Measurements from ENCODE around the gene PNKP.

Gene PNKP

DNA sequence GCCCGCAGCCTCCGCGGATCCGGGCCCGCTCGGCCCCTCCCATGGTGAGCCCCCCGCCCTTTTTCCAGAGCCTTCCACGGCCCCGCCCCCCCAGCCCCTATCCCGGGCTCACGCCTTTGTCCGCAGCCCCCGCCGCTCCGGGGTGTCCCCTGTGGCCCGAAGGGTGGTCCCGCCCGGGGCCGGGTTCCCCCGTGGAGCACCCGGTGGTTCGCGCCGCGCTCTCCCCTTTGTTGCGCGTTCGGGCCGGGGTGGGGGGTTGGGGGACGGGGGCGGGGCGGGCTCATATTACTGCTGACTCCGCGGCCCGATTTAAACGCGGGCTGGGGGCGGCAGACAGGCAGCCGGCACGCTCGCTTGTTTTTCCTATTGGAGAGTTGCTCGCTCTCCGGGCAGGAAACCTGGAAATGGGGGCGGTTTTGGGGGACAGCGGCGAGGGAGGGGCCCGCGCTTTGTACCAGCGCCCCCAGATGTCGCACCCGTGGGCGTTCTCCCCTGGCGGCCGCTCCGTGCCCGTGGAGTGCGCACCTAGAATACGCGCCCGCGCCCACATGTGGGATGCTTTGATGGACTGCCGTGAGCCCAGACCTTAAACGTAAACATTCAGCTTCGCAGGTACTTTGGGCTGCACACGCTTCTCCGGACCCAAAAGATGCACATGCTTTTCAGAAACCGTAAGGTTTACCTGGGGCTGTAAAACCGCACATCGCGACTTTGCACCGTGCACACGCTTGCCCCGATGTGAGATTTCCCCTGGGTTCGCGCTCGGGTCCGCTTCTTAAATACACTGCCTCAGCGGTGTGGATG, 15.7 kb downstream of the PNKP start:
- no peak for TF ChIP-seq CTCF (IDR thresholded peaks at IDR 0.05; ENCODE audit: insufficient read depth, low read length, missing control alignments)
- H3K4me3 ChIP-seq (ENCODE audit: low read depth, low read length): peak overlapping the region; percentile 85
- POLR2A ChIA-PET: interaction anchor here (0.8 to 1.6 kb wide), 3 partner anchors 25 to 175 kb away, joined by 3 to 5 read pairs (median 4); partner anchors contain the start of genes AKT1S1, MED25 and TBC1D17
- DNase-seq (ENCODE audit: low read depth, low spot score): no peak
- CTCF ChIA-PET: interaction anchor here (1.2 kb wide), 1 partner anchor 12 kb away, joined by 4 read pairs; no protein-coding TSS in a partner anchor

DNA sequence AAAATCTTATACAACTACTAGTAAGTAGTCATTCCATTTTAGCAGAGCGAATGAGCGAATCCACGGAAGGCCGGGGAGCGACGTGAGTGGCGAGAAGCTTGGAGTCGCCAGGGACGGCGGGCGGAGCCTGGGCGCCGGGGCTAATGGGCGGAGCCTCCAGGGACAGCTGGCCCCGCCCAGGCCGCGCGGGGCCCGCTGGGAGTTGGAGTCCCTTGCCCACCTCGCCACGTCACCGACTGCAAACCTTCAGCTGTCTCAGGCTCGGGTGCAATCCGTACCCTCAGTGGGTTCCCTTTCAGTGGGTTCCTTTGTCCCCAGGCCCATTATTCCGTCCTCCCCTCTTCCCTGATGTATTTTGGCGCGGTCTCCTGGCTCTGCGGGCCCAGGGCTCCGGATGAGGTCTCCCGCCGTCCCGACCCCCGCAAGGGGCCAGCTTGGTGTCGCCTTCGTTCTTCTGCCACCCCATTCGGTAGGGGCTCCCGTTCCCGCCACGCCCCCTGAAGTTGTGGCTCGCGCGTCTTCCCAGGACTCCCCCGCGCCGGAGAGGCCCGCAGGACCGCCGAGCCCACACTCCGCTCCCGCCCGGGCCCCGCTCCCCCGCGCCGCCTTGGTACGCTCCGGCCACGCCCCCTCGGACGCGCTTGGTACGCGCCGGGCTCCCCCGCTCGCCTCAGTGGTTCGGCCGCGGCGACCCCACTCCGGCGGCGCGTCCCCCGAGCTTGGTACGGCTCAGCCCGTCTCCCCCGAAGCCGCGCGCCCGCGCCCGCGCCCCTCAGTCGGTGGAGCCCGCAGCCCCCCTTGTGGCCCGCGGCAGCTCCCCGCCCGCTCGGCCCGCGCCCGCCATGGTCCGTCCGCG, 16.7 kb downstream of the PNKP start, which contains the start of gene PTOV1:
Gene PTOV1 (plus strand): TSS at position 673 of the 856 bp plus-strand sequence.
- CTCF ChIA-PET: interaction anchor here (0.9 to 1.2 kb wide), 3 partner anchors 11 to 178 kb away, joined by 4 to 5 read pairs (median 4); no protein-coding TSS in a partner anchor

GRCh38 chr19:49850221-49850486, 17.2 kb downstream of the PNKP start:
- POLR2A ChIA-PET: interaction anchor here (0.7 to 1.6 kb wide), 9 partner anchors 11 to 154 kb away, joined by 3 to 10 read pairs (median 5); partner anchors contain the start of genes AKT1S1, MED25 and TBC1D17
- CTCF ChIA-PET: interaction anchor here (0.9 to 1.0 kb wide), 2 partner anchors 31 to 178 kb away, joined by 4 to 5 read pairs; no protein-coding TSS in a partner anchor
- DNase-seq (ENCODE audit: low read depth, low spot score): no peak
- peak overlapping the region; percentile 85 for H3K4me3 ChIP-seq (ENCODE audit: low read depth, low read length)
- TF ChIP-seq CTCF (IDR thresholded peaks at IDR 0.05; ENCODE audit: insufficient read depth, low read length, missing control alignments): no peak

More for the DNA sequence above, 16.7 kb downstream of the PNKP start, which contains the start of gene PTOV1:
- POLR2A ChIA-PET: interaction anchor here (0.7 to 1.6 kb wide), 10 partner anchors 11 to 155 kb away, joined by 3 to 10 read pairs (median 4); partner anchors contain the start of genes AKT1S1, MED25 and TBC1D17
- TF ChIP-seq CTCF (IDR thresholded peaks at IDR 0.05; ENCODE audit: insufficient read depth, low read length, missing control alignments): no peak
- H3K4me3 ChIP-seq (ENCODE audit: low read depth, low read length): peak within 1 kb of the TSS; percentile 85
- no peak for DNase-seq (ENCODE audit: low read depth, low spot score)

GRCh38 chr19:49849433-49850220, 17.7 kb downstream of the PNKP start:
- TF ChIP-seq CTCF (IDR thresholded peaks at IDR 0.05; ENCODE audit: insufficient read depth, low read length, missing control alignments): no peak
- H3K4me3 ChIP-seq (ENCODE audit: low read depth, low read length): peak overlapping the region; percentile 85
- ChIA-PET CTCF (no interaction called here), POLR2A (interaction anchor here (0.8 to 1.6 kb wide), 5 partner anchors 12 to 27 kb away, joined by 3 to 10 read pairs (median 6); partner anchors contain the start of genes AKT1S1 and TBC1D17)
- DNase-seq (ENCODE audit: low read depth, low spot score): no peak

- TF ChIP-seq CTCF (IDR thresholded peaks at IDR 0.05; ENCODE audit: insufficient read depth, low read length, missing control alignments): no peak
- no peak for DNase-seq (ENCODE audit: low read depth, low spot score)
- H3K4me3 ChIP-seq (ENCODE audit: low read depth, low read length): no peak overlapping the region
- ChIA-PET POLR2A (interaction anchor here (0.7 to 1.3 kb wide), 2 partner anchors 10 to 36 kb away, joined by 3 to 4 read pairs; partner anchors contain the start of gene FUZ), CTCF (no interaction called here)
Measured at GRCh38 chr19:49848938-49849337, 18.4 kb downstream of the PNKP start.
